NCI-H2171 treated with DMSO at 0.1 percent for 48 hours (cell line): ENCODE measurements around the gene RBBP6.

ENCODE experiments used
- DNase-seq: peaks from one replicate; lab custom pipeline; 2025; lab: John Stamatoyannopoulos, UW

RBBP6 gene

GRCh38 chr16:24524855-24525677, 14.3 kb upstream of the RBBP6 start:
- no peak for DNase-seq

DNA sequence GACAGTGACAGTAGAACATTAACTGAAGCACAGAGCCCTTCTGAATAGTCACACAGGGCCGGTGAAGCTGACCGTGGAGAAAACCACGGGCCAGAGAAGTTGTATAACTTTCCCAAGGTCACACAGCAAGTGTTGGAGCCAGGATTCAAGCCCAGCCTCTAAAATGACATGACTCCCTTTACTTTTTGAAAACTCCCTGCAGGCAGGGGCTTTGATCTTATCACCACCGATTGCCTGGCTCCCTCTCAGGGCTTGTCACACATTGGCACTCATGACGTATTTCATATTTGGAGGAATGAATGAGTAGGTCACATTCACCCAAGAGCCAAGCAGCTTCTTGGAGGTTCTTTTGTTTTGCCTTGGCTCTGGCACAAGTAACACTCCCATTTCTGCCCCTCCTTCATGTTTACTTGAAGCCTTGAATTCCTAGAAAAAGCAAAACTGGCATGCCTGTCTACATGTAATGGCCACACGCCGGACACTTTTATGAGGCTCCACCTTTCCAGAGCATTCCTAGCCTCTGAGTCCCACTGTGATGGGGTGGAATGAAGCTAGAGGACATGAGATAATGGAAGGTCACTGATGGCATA, 13.3 kb upstream of the RBBP6 start:
- no peak for DNase-seq

DNA sequence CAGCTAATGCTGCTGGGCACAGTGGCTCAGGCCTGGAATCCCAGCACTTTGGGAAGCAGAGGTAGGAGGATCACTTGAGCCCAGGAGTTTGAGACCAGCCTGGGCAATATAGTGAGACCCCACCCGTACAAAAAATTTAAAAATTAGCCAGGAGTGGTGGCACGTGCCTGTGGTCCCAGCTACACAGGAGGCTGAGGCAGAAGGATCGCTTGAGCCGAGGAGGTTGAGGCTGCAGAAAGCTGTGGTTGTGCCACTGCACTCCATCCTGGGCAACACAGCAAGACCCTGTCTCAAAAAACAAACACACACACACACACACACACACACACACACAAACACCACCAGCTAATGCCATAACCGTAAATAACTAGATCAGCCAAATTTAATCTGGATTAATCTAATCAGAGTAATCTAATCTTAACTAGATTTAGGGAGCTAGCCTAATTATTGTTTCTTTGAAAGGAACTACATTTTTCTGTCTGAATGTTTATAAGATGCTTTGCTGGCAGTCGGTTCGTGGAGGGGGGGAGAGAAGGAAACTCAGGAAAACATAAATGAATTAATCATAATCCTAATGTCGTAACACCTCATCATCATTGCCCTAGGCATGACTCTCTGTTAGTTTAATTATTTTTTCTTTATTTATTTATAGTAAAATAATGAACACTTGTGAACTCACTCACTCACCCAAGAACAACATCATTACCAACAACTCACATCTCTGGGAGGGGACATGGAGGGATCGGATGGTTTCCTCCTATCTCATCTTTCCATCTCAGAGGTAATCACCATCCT, 12.5 kb upstream of the RBBP6 start:
- DNase-seq, result no peak

DNA sequence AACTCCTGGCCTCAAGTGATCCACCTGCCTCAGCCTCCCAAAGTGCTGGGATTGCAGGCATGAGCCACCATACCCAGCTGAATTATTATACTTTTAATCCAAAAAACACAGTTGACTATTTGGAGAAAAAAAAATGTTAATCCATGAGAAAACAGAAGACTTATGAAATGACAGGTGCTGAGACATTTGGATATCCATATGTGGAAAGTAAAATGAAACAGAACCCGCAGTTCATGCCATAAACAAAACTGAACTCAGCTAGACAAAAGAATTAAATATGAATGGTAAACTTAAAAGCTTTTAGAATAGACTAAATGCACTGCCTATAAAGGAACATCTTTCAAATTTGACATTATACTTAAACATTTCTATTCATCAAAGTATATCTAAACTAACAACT, 8.2 kb upstream of the RBBP6 start:
- DNase-seq, result no peak

GRCh38 chr16:24534620-24535019, 4.7 kb upstream of the RBBP6 start:
- DNase-seq, result no peak

DNA sequence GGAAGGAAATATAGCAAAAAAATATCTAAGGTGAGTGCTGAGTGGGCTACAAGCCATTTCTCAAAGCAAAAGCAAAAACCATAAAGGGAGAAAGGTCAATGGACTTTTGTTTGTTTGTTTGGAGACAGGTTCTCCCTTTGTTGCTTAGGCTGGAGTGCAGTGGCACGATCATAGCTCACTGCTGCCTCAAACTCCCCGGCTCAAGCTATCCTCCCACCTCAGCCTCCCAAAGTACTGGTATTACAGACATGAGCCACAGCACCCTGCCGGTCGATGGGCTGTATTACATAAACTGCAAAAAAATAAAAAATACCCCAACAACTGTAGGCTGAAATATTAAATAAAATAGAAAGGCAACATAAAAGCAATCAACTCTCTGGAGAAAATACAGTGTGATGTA, 3.5 kb upstream of the RBBP6 start:
- no peak for DNase-seq

DNA sequence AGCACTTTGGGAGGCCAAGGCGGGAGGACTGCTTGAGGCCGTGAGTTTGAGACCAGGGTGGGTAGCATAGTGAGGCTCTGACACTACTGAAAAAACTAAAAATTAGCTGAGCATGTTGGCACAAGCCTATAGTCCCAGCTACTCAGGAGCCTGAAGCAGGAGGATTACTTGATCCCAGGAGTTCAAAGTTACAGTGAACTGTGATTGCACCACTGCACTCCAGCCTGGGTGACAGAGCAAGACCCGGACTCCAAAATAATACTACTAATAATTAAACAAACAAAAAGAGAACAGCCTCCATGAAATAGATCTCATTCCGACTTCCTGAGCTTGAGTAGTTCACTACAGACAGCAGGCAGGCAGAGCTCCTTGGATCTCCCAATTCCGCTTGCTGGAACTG, 2.7 kb upstream of the RBBP6 start:
- no peak for DNase-seq

GRCh38 chr16:24537474-24538337, 1.7 kb upstream of the RBBP6 start:
- DNase-seq, result no peak

GRCh38 chr16:24538756-24539294, 541 bp upstream of the RBBP6 start:
- peak; percentile 94 for DNase-seq

DNA sequence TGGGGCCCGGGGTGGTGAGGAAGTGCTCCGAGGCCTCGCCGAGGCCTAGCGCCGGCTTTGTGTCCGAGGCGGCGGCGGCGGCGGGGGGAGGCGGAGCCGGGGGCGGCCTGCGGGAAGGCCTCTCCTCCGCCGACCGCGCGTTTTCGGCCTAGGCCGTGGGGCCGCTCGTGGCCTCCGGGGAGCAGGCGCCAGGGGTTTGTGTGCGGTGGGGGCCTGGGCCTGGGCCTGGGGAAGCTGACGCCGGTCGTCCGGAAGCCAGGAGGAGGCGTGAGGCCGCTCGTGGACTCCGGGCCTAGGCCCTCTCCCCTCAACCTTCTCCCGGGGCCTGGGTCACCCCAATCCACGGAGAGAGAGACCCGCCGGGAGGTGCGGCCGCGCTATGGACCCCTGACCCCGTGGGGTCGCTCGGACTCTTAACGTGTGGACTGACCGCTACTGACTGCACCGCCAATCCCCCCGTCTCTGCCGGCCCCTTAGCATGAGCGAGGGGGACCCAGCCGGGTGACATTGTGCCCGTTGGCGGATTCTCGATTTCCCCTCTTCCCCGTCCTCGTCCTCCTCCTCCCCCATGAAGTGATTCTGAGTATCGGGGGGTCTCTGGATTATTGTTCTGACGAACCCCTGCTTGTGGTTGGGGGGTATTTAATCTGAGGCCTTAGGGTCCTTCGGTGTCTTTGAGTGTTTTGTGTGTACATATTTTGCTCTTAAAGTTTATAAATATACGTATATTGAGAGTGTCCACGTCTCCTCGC, 660 bp downstream of the RBBP6 start:
- DNase-seq, result peak; percentile 29

DNA sequence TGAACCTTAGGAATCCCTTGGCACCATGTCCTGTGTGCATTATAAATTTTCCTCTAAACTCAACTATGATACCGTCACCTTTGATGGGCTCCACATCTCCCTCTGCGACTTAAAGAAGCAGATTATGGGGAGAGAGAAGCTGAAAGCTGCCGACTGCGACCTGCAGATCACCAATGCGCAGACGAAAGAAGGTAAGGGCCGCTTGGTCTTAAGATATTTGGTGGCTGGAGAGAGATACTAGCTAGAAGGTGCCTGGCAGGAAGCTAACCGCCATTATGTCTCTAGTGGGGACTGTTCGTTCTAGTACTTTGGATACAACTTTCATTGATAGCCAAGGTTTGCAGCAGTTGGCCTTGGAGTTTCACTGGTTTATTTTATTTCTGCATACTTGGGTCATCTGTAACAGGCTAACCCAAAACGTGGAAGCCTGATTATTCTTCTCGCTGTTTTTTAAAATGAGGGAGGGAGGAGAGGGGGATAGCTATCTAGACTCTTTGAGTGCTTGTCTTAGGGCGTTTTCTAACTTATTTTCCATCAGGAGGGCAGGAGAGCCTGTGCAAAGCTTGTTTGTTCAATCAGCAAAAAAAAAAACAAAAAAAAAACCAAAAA, 1.3 kb downstream of the RBBP6 start:
- peak; percentile 47 for DNase-seq

DNA sequence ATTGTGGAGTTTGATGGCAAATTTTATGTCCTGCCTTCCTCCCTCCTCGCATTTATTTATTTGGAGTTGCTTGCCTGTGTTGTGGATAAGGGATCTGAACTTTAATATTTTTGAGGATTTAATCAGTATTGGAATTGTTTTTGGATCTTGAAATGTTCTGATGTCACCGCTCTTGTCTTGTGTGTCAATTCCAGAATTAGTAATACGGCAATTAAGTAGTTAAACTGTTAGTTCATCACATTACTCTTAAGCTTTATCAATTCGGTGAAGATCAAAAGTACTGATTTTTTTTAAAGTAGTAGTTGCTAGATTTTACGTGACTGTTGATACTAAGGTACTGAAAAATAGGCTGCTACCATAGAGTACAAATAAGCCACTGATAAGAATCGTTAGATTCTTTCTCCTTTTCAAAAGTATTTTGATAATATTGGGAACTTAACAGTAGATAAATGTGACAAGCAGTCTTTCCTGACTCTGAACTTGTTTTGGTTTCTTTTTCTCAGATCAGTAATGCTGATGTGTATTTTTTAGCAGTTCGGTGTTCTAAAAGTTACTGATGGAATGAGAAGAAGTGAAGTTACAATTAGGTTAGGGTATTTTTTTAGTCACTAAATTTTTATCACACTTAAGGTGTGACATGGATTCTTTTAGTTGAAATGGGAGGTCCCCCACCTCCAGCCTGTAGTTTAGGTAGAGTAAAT, 2.0 kb downstream of the RBBP6 start:
- DNase-seq, result no peak

- no peak for DNase-seq
Observed at GRCh38 chr16:24543949-24544348, 4.6 kb downstream of the RBBP6 start.

DNA sequence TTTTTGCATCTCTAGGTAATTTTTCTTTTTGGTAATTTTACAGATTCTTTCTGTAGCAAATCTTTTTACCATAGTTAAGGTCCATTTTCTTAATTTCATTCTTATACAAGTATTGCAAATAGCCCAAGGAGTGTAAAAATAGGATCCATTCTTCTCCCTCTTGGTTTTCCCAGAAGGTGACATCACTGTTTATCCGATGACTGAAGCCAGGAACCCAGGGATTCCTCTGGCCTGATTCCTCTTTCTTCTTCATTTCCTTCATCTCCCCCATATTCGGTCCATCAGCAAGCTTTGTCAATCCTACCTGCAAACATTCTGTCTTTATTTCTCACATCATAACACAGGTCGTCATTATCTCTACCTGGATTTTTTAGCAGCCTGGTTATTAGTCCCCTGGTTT, 5.3 kb downstream of the RBBP6 start:
- DNase-seq, result no peak

- DNase-seq, result no peak
Observed at GRCh38 chr16:24550295-24550694, 10.9 kb downstream of the RBBP6 start.

- DNase-seq, result no peak
Observed at GRCh38 chr16:24552705-24553246, 13.4 kb downstream of the RBBP6 start.

DNA sequence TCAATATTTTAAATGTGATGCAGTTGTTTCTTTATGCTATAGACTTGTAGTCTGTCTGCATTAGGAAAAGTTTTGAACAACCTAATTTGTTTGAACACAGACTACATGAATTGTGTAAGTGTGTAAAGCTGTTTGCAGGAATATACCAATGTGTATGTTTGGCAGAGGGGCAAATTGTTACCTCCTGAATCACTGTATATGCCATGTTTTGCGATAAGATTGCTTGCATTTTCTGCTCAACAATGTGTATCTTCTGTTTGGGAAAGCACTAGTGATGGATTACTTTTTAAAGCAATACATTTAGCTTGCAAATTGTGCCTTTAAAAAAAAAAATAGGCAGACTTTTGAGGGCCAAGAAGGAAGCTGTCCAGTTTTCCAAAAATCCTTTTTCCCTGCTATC, 14.6 kb downstream of the RBBP6 start:
- no peak for DNase-seq

DNA sequence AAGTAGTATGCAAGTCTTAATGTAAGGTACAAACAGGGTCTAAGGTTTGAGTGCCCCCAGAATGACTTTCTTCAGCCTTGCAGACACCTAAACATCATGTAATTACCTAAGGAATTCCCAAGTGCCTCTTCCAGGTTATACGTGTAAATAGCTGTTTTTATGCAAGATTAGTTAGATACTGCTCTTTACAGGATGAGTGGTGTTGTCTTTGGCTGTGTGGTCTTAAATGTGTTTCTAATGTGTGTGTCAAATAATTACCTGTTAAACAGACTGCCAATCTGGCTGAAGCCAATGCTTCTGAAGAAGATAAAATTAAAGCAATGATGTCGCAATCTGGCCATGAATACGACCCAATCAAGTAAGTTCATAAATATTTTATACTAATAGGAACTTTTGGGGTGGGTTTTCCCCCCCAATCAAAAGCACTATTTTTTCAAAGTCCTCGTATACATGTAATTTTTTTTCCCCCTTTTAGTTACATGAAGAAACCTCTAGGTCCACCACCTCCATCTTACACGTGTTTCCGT, 16.0 kb downstream of the RBBP6 start:
- no peak for DNase-seq

- no peak for DNase-seq
Observed at GRCh38 chr16:24562811-24563210, 23.4 kb downstream of the RBBP6 start.
